Calu3 (cell line): ENCODE results near the gene CDK12. TPM values are rescaled to one million over a fixed set of nuclear protein-coding genes. Genes with fewer than 3 reads are reported as not detected.
"Not testable (repeated sequence)": the region's sequence is repeated elsewhere in the genome, so short reads cannot be mapped to it uniquely, and the experiment has no call there.

Experiments
- BruUV-seq: library from RNA; stranded (reverse); fragments of 400-500 nt; replicated peaks from 2 replicates; lab custom pipeline; 2021; lab: Mats Ljungman, UMichigan
- CTCF ChIA-PET: fragments of 300-600 bp; sonication (Branson Sonifier 250); formaldehyde crosslinking; loops from one replicate; lab custom pipeline; 2022; ENCODE audit warnings: antibody characterized with exemption; lab: Charles Lee
- DNase-seq: peaks from one replicate; pipeline ENCODE4 v3.0.0; 2022
- H3K27ac Mint-ChIP-seq: one replicate; pipeline ENCODE4 v1.8.0; 2022; ENCODE audit warnings: mixed read lengths; ENCODE audit not compliant: unreplicated experiment
- H3K27me3 Mint-ChIP-seq: one replicate; pipeline ENCODE4 v1.8.0; 2022; ENCODE audit warnings: mixed read lengths; ENCODE audit not compliant: unreplicated experiment
- H3K36me3 Mint-ChIP-seq: one replicate; pipeline ENCODE4 v1.8.0; 2022; ENCODE audit warnings: mild to moderate bottlenecking, moderate library complexity, mixed read lengths; ENCODE audit not compliant: insufficient read depth, unreplicated experiment
- H3K4me1 Mint-ChIP-seq: one replicate; pipeline ENCODE4 v1.8.0; 2022; ENCODE audit warnings: mild to moderate bottlenecking, low read depth, mixed read lengths; ENCODE audit not compliant: unreplicated experiment
- H3K4me3 Mint-ChIP-seq: one replicate; pipeline ENCODE4 v1.8.0; 2022; ENCODE audit warnings: mild to moderate bottlenecking, low read depth, moderate library complexity, mixed read lengths; ENCODE audit not compliant: unreplicated experiment
- H3K9me3 Mint-ChIP-seq: one replicate; pipeline ENCODE4 v1.8.0; 2022; ENCODE audit warnings: low read depth, mixed read lengths; ENCODE audit not compliant: unreplicated experiment
- CTCF ChIP-seq: fragments of 200-600 bp; IDR thresholded peaks from one replicate; pipeline ENCODE4 v1.8.0; 2022; ENCODE audit warnings: antibody characterized with exemption; ENCODE audit not compliant: unreplicated experiment
- intact Hi-C: fragments of 100-400 bp; cut with micrococcal nuclease; formaldehyde crosslinking; loops from one replicate; pipeline ENCODE4 v1.10.0; 2022; ENCODE audit not compliant: unreplicated experiment
- total RNA-seq: library from RNA; stranded (reverse); gene quantifications from 2 replicates; pipeline ENCODE4 v1.2.3, GENCODE V29; 2022

Gene CDK12
- total RNA-seq, 1 experiment from 2014 or later: 321 TPM

DNA sequence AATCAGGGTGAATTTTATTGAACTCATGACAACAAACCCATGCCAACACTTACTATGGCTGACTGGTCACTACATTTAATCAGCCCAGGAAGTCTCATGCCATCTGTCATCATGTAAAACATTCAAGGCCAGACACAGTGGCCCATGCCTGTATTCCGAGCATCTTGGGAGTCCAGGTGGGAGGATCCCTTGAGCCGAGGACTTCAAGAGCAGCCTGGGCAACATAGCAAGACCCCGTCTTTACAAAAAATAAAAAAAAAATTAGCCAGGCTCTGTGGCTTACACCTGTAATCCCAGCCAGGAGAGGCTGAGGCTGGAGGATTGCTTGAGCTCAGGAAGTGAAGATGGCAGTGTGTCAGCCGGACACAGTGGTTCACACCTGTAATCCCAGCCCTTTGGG lies 5.4 kb upstream of the CDK12 start:
- intact Hi-C loops: no loop called here
- no peak overlapping the region for H3K4me3 Mint-ChIP-seq
- H3K36me3 Mint-ChIP-seq: peaks cover 28% of the 10 kb centered on the region

GRCh38 chr17:39461926-39462569 lies 762 bp downstream of the CDK12 start:
- peak overlapping the region; percentile 79 for H3K4me3 Mint-ChIP-seq
- H3K4me1 Mint-ChIP-seq: peaks cover 20% of the 10 kb centered on the region
- intact Hi-C loops: loop anchor here (1.0 to 10.0 kb wide), 2 partner anchors 11 to 223 kb away; partner anchors contain the start of genes MED1 and PGAP3

More for the DNA sequence above, 5.4 kb upstream of the CDK12 start:
- TF ChIP-seq CTCF: no peak
- no peak overlapping the region for H3K27ac Mint-ChIP-seq
- no peaks in the 10 kb centered on the region for H3K9me3 Mint-ChIP-seq
- H3K4me1 Mint-ChIP-seq: no peaks in the 10 kb centered on the region
- BruUV-seq: no TSS peak
- no peak for DNase-seq
- no peaks in the 10 kb centered on the region for H3K27me3 Mint-ChIP-seq
- CTCF ChIA-PET: interaction anchor here (0.6 to 0.7 kb wide), 3 partner anchors 19 to 678 kb away, joined by 4 to 5 read pairs (median 4); no protein-coding TSS in a partner anchor

DNA sequence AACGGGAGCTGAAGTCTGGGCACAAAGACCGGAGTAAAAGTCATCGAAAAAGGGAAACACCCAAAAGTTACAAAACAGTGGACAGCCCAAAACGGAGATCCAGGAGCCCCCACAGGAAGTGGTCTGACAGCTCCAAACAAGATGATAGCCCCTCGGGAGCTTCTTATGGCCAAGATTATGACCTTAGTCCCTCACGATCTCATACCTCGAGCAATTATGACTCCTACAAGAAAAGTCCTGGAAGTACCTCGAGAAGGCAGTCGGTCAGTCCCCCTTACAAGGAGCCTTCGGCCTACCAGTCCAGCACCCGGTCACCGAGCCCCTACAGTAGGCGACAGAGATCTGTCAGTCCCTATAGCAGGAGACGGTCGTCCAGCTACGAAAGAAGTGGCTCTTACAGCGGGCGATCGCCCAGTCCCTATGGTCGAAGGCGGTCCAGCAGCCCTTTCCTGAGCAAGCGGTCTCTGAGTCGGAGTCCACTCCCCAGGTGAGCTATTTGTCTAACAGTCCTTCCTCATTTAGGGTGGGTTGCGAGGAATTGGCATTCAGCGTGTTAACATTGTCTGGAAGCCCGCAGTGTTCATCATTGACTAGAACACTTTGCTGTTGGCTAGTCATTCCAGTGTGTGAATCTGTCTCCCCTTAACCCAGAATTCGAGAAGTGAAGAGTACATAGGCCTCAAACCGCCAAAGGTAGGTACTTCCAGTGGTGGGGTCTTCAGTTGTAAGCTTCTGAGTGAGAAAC lies 1.5 kb downstream of the CDK12 start:
- TSS peak; percentile 48 for BruUV-seq
- H3K27ac Mint-ChIP-seq: peak overlapping the region; percentile 92
- peak overlapping the region; percentile 79 for H3K4me3 Mint-ChIP-seq
- TF ChIP-seq CTCF: peak; percentile 6
- no peaks in the 10 kb centered on the region for H3K27me3 Mint-ChIP-seq
- H3K36me3 Mint-ChIP-seq: peaks cover 81% of the 10 kb centered on the region
- intact Hi-C loops: loop anchor here (10.0 kb wide), 1 partner anchor 222 kb away; the partner anchor contains the start of gene PGAP3
- DNase-seq: peak; percentile 59
- H3K9me3 Mint-ChIP-seq: no peaks in the 10 kb centered on the region
- CTCF ChIA-PET: interaction anchor here (0.6 to 6.2 kb wide), 13 partner anchors 12 to 256 kb away, joined by 3 to 149 read pairs (median 9); partner anchors contain the start of genes FBXL20 and MED1
- peaks cover 27% of the 10 kb centered on the region for H3K4me1 Mint-ChIP-seq

More at GRCh38 chr17:39461926-39462569, 762 bp downstream of the CDK12 start:
- TF ChIP-seq CTCF: peak; percentile 13
- peak; percentile 65 for DNase-seq
- no peaks in the 10 kb centered on the region for H3K27me3 Mint-ChIP-seq
- no TSS peak for BruUV-seq
- H3K9me3 Mint-ChIP-seq: no peaks in the 10 kb centered on the region
- H3K27ac Mint-ChIP-seq: peak overlapping the region; percentile 92
- CTCF ChIA-PET: interaction anchor here (0.6 to 6.2 kb wide), 30 partner anchors 10 to 1847 kb away, joined by 3 to 149 read pairs (median 5); partner anchors contain the start of genes FBXL20, MED1 and PNMT
- H3K36me3 Mint-ChIP-seq: peaks cover 74% of the 10 kb centered on the region

DNA sequence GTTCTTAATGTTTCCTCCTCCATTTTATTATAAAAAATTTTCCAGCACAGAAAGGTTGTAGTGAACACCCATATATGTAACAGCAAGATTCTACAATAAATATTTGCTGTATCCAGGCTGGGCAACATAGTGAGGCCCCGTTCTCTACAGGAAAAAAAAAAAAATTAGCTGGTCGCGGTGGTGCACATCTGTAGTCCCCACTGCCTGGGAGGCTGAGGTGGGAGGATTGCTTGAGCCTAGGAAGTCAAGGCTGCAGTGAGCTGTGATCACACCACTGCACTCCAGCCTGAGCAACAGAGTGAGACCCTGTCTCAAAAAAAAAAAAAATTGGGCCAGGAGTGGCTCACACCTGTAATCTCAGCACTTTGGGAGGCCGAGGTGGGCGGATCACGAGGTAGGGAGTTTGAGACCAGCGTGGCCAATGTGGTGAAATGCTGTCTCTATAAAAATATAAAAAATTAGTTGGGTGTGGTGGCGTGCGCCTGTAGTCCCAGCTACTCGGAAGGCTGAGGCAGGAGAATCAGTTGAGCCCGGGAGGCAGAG lies 3.4 kb downstream of the CDK12 start:
- H3K27me3 Mint-ChIP-seq, H3K9me3 Mint-ChIP-seq, BruUV-seq, DNase-seq: not testable (repeated sequence)
- Mint-ChIP-seq H3K27ac (peak overlapping the region; percentile 92), H3K4me3 (peak overlapping the region; percentile 79), H3K4me1 (peaks cover 27% of the 10 kb centered on the region), H3K36me3 (peaks cover 100% of the 10 kb centered on the region)
- intact Hi-C loops: loop anchor here (10.0 kb wide), 1 partner anchor 220 kb away; the partner anchor contains the start of gene PGAP3
- CTCF ChIA-PET: interaction anchor here (0.6 to 6.2 kb wide), 19 partner anchors 11 to 1894 kb away, joined by 3 to 149 read pairs (median 4); partner anchors contain the start of gene MED1

- intact Hi-C loops: loop anchor here (10.0 kb wide), 1 partner anchor 216 kb away; the partner anchor contains the start of gene PGAP3
- peaks cover 100% of the 10 kb centered on the region for H3K36me3 Mint-ChIP-seq
- DNase-seq, H3K4me3 Mint-ChIP-seq, H3K27ac Mint-ChIP-seq, CTCF ChIA-PET, H3K27me3 Mint-ChIP-seq, BruUV-seq, H3K9me3 Mint-ChIP-seq: not testable (repeated sequence)
- peaks cover 27% of the 10 kb centered on the region for H3K4me1 Mint-ChIP-seq
Measured at GRCh38 chr17:39468610-39469009, 7.3 kb downstream of the CDK12 start.
